ENCODE data around the gene UBXN1. TPM values are rescaled to one million over a fixed set of nuclear protein-coding genes. Genes with fewer than 3 reads are reported as not detected.

UBXN1 gene
- total RNA-seq, 1 donor from 2014 or later, result 113 TPM

DNA sequence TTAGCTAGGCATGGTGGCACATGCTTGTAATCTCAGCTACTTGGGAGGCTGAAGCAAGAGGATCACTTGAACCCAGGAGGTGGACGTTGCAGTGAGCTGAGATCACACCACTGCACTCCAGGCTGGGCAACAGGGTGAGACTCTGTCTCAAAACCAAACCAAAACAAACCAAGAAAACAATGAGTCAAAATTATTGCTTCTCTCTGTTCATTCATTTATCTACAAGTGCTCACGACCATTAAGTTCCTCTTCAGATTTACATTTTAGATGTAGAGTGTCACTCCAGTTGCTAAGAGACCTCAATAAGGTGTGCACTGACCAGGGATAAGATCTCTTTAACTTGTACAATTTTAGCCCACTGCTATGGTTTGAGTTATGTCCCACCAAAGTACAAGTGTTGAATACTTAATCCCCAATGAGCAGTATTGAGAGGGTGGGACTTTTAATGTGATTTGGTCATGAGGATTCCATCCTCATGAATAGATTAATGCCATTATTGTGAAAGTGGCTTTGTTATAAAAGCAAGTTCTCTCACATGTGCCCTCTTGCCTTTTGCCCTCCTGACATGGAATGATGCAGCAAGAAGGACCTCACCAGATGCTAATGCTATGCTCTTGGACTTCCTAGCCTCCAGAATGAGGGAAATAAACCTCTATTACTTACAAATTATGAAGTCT, 40.6 kb upstream of the UBXN1 start:
- TF ChIP-seq CTCF (conservative IDR thresholded peaks at IDR 0.05), result no peak
- Mint-ChIP-seq H3K27me3 (ENCODE audit: low read depth) (no peaks in the 10 kb centered on the region), H3K9me3 (no peaks in the 10 kb centered on the region), H3K27ac (ENCODE audit: unreplicated experiment) (no peak overlapping the region), H3K4me3 (peak overlapping the region; percentile 42), H3K36me3 (ENCODE audit: low read depth) (peaks cover 55% of the 10 kb centered on the region), H3K4me1 (peaks cover 27% of the 10 kb centered on the region)
- no peak for DNase-seq (ENCODE audit: low read depth, low spot score)

DNA sequence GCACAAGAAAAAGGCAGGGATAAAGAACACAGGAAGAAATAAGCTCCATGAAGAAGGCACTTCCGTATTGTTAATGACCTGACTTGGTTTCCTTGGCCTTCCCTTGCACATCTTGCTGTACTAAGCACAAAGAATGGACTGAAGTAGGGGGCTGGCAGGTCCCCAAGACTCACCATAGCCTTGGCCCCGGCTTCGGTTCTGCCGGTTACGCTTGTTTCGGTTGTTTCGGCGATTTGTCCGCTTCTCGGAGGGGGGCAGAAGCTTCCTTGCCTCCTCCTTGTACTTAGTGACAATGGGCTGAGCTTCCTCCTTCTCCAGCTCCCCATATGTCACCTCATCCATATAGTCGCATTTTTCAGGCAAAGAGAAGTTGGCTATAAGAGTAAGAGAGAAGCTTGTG, 37.9 kb upstream of the UBXN1 start:
- Mint-ChIP-seq H3K4me3 (no peak overlapping the region), H3K27me3 (ENCODE audit: low read depth) (no peaks in the 10 kb centered on the region), H3K4me1 (peaks cover 6% of the 10 kb centered on the region), H3K9me3 (no peaks in the 10 kb centered on the region), H3K36me3 (ENCODE audit: low read depth) (peaks cover 47% of the 10 kb centered on the region), H3K27ac (ENCODE audit: unreplicated experiment) (no peak overlapping the region)
- DNase-seq (ENCODE audit: low read depth, low spot score), result no peak
- TF ChIP-seq CTCF (conservative IDR thresholded peaks at IDR 0.05), result no peak

DNA sequence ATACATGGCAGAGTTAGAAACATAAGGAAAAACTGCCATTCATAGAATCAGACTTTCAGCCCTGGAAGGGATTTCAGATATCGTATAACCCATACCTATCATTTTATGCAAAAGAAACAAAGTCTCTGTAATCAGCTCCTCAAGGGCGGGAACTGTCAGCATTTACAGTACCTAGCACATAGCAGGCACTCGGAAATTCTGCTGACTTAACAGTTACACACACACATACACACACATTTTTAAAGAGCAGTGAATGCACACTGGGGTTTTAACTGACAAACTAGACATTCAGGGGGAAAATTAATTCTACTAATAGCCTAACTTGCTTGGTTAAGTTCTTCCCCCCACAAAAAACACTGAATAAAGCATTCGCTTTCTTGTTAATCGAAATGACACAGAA, 37.3 kb upstream of the UBXN1 start:
- peaks cover 4% of the 10 kb centered on the region for H3K4me1 Mint-ChIP-seq
- no peak for TF ChIP-seq CTCF (conservative IDR thresholded peaks at IDR 0.05)
- no peak overlapping the region for H3K27ac Mint-ChIP-seq (ENCODE audit: unreplicated experiment)
- H3K4me3 Mint-ChIP-seq, result no peak overlapping the region
- DNase-seq (ENCODE audit: low read depth, low spot score), result no peak
- H3K27me3 Mint-ChIP-seq (ENCODE audit: low read depth), result no peaks in the 10 kb centered on the region
- H3K36me3 Mint-ChIP-seq (ENCODE audit: low read depth), result peaks cover 42% of the 10 kb centered on the region
- H3K9me3 Mint-ChIP-seq, result no peaks in the 10 kb centered on the region

DNA sequence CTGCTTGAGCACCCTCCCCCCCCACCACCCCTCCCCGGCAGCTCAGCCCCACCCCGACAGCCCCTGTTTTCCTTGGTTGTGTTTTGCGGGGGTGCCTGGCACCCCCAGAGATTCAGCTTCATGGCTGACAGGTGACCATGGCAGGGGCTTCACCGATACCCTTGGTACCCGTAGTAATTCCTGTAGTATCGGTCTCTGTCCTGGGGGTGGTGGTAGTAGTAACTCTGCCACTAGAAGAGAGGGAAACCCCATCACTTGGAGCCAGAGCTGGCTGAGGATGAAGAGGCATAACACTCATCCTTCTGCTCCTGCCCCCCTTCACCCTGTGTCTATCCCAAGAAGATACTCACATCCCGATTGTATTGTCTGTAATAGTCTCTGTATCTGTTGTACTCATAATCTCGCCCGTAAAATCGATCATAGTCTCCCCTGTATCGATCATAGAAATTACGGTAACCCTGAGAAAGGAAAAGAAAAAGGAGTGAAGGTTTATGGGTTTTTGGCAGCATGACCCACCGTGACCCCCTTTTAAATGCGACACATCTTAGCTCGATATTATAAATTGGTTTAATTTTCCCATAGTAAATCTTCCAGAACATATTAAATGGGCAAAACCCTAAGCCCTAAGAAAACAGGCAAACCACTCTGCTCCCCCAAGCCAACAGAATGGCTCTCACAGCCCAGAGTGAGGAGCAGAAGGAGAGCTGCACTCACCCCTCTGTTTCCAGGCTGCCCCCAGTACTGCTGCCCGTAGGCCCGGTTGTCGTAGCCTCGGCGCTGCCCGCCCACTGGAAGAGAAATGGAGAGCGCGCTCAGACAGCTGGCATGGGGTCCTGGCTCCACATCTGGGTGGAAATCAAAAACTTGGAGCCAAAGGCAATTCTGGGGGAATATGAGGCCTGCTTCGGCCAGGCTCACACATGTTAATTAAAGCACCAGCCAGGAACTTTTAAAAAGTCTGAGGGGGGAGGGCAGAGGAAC, 36.6 kb upstream of the UBXN1 start:
- Mint-ChIP-seq H3K9me3 (no peaks in the 10 kb centered on the region), H3K4me3 (no peak overlapping the region), H3K27me3 (ENCODE audit: low read depth) (no peaks in the 10 kb centered on the region), H3K27ac (ENCODE audit: unreplicated experiment) (no peak overlapping the region), H3K4me1 (peaks cover 3% of the 10 kb centered on the region), H3K36me3 (ENCODE audit: low read depth) (peaks cover 42% of the 10 kb centered on the region)
- no peak for DNase-seq (ENCODE audit: low read depth, low spot score)
- no peak for TF ChIP-seq CTCF (conservative IDR thresholded peaks at IDR 0.05)

GRCh38 chr11:62713343-62713742, 34.5 kb upstream of the UBXN1 start:
- Mint-ChIP-seq H3K36me3 (ENCODE audit: low read depth) (peaks cover 30% of the 10 kb centered on the region), H3K4me3 (no peak overlapping the region), H3K4me1 (peaks cover 21% of the 10 kb centered on the region), H3K9me3 (no peaks in the 10 kb centered on the region), H3K27ac (ENCODE audit: unreplicated experiment) (no peak overlapping the region), H3K27me3 (ENCODE audit: low read depth) (peaks cover 4% of the 10 kb centered on the region)
- no peak for DNase-seq (ENCODE audit: low read depth, low spot score)
- no peak for TF ChIP-seq CTCF (conservative IDR thresholded peaks at IDR 0.05)

All from neural crest cell (in vitro differentiated cells).